Keratinocyte (primary cell): Measurements from ENCODE around the gene SCD5. TPM values are rescaled to one million over a fixed set of nuclear protein-coding genes. Genes with fewer than 3 reads are reported as not detected.

Experiments
- DNase-seq: peaks from one replicate; pipeline ENCODE4 v3.0.0-alpha.2; 2011; ENCODE audit warnings: low read depth, missing footprints, low spot score
- FAIRE-seq: peaks from 2 replicates; lab custom pipeline; 2011; peaks lifted over from hg19 to GRCh38; lab: Jason Lieb, UNC
- H2AFZ ChIP-seq: 2 replicates; pipeline ENCODE4 v1.6.0; 2012; ENCODE audit warnings: low read length, control low read depth, inconsistent platforms; ENCODE audit not compliant: control insufficient read depth
- H3K27ac ChIP-seq: 2 replicates; pipeline ENCODE4 v1.5.1; 2011; ENCODE audit warnings: low read length; ENCODE audit not compliant: control insufficient read depth, insufficient read depth
- H3K27me3 ChIP-seq: 3 replicates; pipeline ENCODE4 v1.6.0; 2011; ENCODE audit warnings: low read length; ENCODE audit not compliant: control insufficient read depth, insufficient read depth; ENCODE audit errors: extremely low read depth
- H3K36me3 ChIP-seq, 2 experiments: 2 replicates in 1 of 2; 3 replicates in 1 of 2; pipeline ENCODE4 v1.5.1; 2011; ENCODE audit warnings: low read length in 2 of 2, mild to moderate bottlenecking in 1 of 2; ENCODE audit not compliant: control insufficient read depth in 2 of 2, insufficient read depth in 2 of 2; ENCODE audit errors: extremely low read depth in 1 of 2
- H3K4me1 ChIP-seq: 3 replicates; pipeline ENCODE4 v1.5.1; 2011; ENCODE audit warnings: low read length; ENCODE audit not compliant: control insufficient read depth, insufficient read depth; ENCODE audit errors: extremely low read depth
- H3K4me2 ChIP-seq: 3 replicates; pipeline ENCODE4 v1.6.0; 2011; ENCODE audit warnings: low read depth, low read length; ENCODE audit not compliant: control insufficient read depth, insufficient read depth; ENCODE audit errors: extremely low read depth
- H3K4me3 ChIP-seq, 3 experiments: fragments of 200-600 bp in 1 of 3; sonication (generic) in 1 of 3; 2 replicates in 2 of 3; 3 replicates in 1 of 3; pipeline ENCODE4 v1.5.1; 2011 to 2016; ENCODE audit warnings: low read length in 3 of 3, mild to moderate bottlenecking in 3 of 3, control low read depth in 2 of 3, inconsistent platforms in 1 of 3, low read depth in 1 of 3, mixed read lengths in 1 of 3, mixed run types in 1 of 3, moderate library complexity in 1 of 3; ENCODE audit not compliant: control insufficient read depth in 2 of 3, insufficient read depth in 2 of 3; ENCODE audit errors: extremely low read depth in 1 of 3
- H3K79me2 ChIP-seq: 2 replicates; pipeline ENCODE4 v1.6.0; 2012; ENCODE audit warnings: low read length; ENCODE audit not compliant: control insufficient read depth, insufficient read depth
- H3K9ac ChIP-seq: 3 replicates; pipeline ENCODE4 v1.6.0; 2011; ENCODE audit warnings: low read length; ENCODE audit not compliant: control insufficient read depth, insufficient read depth; ENCODE audit errors: extremely low read depth
- H3K9me1 ChIP-seq: 3 replicates; pipeline ENCODE4 v1.6.0; 2011; ENCODE audit warnings: low read length; ENCODE audit not compliant: control insufficient read depth, insufficient read depth; ENCODE audit errors: extremely low read depth
- H3K9me3 ChIP-seq: 2 replicates; pipeline ENCODE4 v1.5.1; 2012; ENCODE audit warnings: low read depth, low read length; ENCODE audit not compliant: control insufficient read depth
- H4K20me1 ChIP-seq: 3 replicates; pipeline ENCODE4 v1.6.0; 2011; ENCODE audit warnings: low read length; ENCODE audit not compliant: control insufficient read depth, insufficient read depth; ENCODE audit errors: extremely low read depth
- CTCF ChIP-seq, 3 experiments: IDR thresholded peaks in 1 of 3; conservative IDR thresholded peaks in 1 of 3; optimal IDR thresholded peaks in 1 of 3; 2 replicates in 2 of 3; 3 replicates in 1 of 3; pipeline versions ENCODE3 to v1.5.1; 2011; ENCODE audit warnings: low read length in 3 of 3, mild to moderate bottlenecking in 3 of 3, moderate library complexity in 2 of 3, control low read depth in 1 of 3, inconsistent platforms in 1 of 3; ENCODE audit not compliant: insufficient read depth in 2 of 3; ENCODE audit errors: extremely low read depth in 1 of 3
- EZH2 ChIP-seq: IDR thresholded peaks from one replicate; pipeline ENCODE4 v1.6.1; 2012; ENCODE audit warnings: inconsistent platforms, mild to moderate bottlenecking, low read length, moderate library complexity
- dilution Hi-C: fragments of 300-500 bp; cut with MboI; formaldehyde crosslinking; loops from one replicate; pipeline ENCODE4 v1.7.0; 2020; ENCODE audit warnings: low sequenced_read_pairs; ENCODE audit not compliant: extremely low pct_ligation_motif_present
- polyA plus RNA-seq, 5 experiments: library from polyadenylated mRNA; depleted of rRNA in 3 of 5; stranded (reverse) in 3 of 5; stranded (forward) in 1 of 5; unstranded in 1 of 5; fragments of >200 nt; gene quantifications; 1 replicate in 1 of 5; 2 replicates in 3 of 5; 3 replicates in 1 of 5; pipeline versions ENCODE4 v1.2.1 to v1.2.3, GENCODE V29; 2011 to 2012; ENCODE audit warnings: missing spikeins in 2 of 5, low read depth in 1 of 5, low replicate concordance in 1 of 5

SCD5 gene
- polyA plus RNA-seq, 1 donor (not counting 4 experiments of a cell fraction or from before 2014, with no cell fraction given) = 39.4 TPM

- no peaks in the 10 kb centered on the region for H3K9me3 ChIP-seq
- peak overlapping the region; percentile 90 for H2AFZ ChIP-seq
- peak overlapping the region; percentile 80 for H3K9ac ChIP-seq
- H3K36me3 ChIP-seq = peaks cover 0 to 2% of the 10 kb centered on the region in 2 experiments
- no peak overlapping the region for H3K27ac ChIP-seq
- H3K79me2 ChIP-seq = peaks cover 30% of the 10 kb centered on the region
- no peaks in the 10 kb centered on the region for H3K9me1 ChIP-seq
- no peaks in the 10 kb centered on the region for H3K27me3 ChIP-seq
- dilution Hi-C loops = no loop called here
- FAIRE-seq = peak; percentile 48
- peak overlapping the region; percentile 90 for H3K4me2 ChIP-seq
- peak overlapping the region; percentile 67 to 89 (median 72) for H3K4me3 ChIP-seq
- peaks cover 20% of the 10 kb centered on the region for H3K4me1 ChIP-seq
- DNase-seq = no peak
- no peaks in the 10 kb centered on the region for H4K20me1 ChIP-seq
- TF ChIP-seq EZH2 (no peak), CTCF (optimal IDR thresholded peaks at IDR 0.05 in 1 of 3, IDR thresholded peaks at IDR 0.05 in 1 of 3, conservative IDR thresholded peaks at IDR 0.05 in 1 of 3; ENCODE audit: extremely low read depth in 1 of 3, insufficient read depth in 2 of 3, low read length in 3 of 3) (no peak)
These were observed 648 bp upstream of the SCD5 start for GRCh38 chr4:82799006-82799881.

GRCh38 chr4:82797405-82798111 lies 1.0 kb downstream of the SCD5 start:
- DNase-seq (no peak), FAIRE-seq (peak; percentile 53)
- Histone ChIP-seq H3K79me2 (peaks cover 43% of the 10 kb centered on the region), H3K4me2 (peak overlapping the region; percentile 90), H2AFZ (peak overlapping the region; percentile 28), H3K4me1 (peaks cover 20% of the 10 kb centered on the region), H3K9ac (peak overlapping the region; percentile 80), H3K9me1 (no peaks in the 10 kb centered on the region), H3K9me3 (no peaks in the 10 kb centered on the region), H3K27me3 (no peaks in the 10 kb centered on the region), H4K20me1 (no peaks in the 10 kb centered on the region), H3K36me3 (peaks cover 0 to 5% of the 10 kb centered on the region in 2 experiments), H3K4me3 (peak overlapping the region; percentile 67 to 89 (median 72)), H3K27ac (peak overlapping the region; percentile 50)
- dilution Hi-C loops = no loop called here
- no peak for TF ChIP-seq EZH2
- TF ChIP-seq CTCF (optimal IDR thresholded peaks at IDR 0.05 in 1 of 3, IDR thresholded peaks at IDR 0.05 in 1 of 3, conservative IDR thresholded peaks at IDR 0.05 in 1 of 3; ENCODE audit: extremely low read depth in 1 of 3, insufficient read depth in 2 of 3, low read length in 3 of 3) = no peak
